ENCODE results near the gene PRKAR1B. TPM values are rescaled to one million over a fixed set of nuclear protein-coding genes. Genes with fewer than 3 reads are reported as not detected.

Gene PRKAR1B
- total RNA-seq, 2 experiments from 2014 or later, result 48.7 to 49.9 TPM

DNA sequence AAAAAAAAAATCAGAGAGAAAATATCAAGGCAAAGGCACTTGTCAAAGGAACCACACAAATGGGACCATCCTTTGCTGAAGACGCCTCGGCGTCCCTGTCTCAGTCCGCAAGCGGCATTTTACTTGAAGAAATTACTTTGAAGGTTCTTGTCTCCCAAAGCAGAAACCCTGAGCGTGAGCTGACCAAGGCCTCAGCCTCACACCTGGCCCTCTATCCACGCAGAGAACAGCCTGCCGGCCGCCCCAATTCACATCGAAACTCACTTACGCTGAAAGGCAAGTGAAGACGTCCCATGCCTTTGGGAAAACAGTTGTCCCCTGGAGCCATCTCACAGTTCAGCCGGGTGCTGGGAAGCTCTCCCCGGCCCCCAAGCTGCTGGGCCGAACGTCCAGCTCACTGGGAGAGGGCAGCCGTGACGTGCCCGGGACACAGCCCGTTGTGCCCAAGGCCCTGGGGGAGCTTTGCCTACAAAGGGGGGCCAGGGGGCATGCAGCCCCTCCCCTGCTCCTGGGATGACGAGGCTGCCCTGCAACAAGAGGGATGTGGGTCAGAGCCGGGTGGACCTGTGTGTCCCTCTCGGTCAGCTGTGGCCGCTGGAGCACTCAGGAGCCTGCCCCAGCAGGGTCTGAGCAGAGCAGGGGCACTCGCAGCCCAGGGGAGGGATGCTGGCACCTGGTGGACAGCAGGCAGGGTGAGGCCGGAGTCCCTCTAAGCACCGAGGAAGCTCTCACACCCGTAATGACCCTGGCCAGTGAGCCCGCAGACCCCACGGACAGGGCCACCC lies 157.8 kb downstream of the PRKAR1B start:
- no peaks in the 10 kb centered on the region for H3K27me3 Mint-ChIP-seq
- DNase-seq (no peak), ATAC-seq (no peak)
- CTCF ChIA-PET, result no interaction called here
- no peak overlapping the region for H3K4me3 Mint-ChIP-seq
- H3K27ac Mint-ChIP-seq, result no peak overlapping the region
- intact Hi-C loops (cut with micrococcal nuclease), result no loop called here
- H3K4me1 Mint-ChIP-seq (ENCODE audit: low read depth), result no peaks in the 10 kb centered on the region
- TF ChIP-seq, protein P1, sequence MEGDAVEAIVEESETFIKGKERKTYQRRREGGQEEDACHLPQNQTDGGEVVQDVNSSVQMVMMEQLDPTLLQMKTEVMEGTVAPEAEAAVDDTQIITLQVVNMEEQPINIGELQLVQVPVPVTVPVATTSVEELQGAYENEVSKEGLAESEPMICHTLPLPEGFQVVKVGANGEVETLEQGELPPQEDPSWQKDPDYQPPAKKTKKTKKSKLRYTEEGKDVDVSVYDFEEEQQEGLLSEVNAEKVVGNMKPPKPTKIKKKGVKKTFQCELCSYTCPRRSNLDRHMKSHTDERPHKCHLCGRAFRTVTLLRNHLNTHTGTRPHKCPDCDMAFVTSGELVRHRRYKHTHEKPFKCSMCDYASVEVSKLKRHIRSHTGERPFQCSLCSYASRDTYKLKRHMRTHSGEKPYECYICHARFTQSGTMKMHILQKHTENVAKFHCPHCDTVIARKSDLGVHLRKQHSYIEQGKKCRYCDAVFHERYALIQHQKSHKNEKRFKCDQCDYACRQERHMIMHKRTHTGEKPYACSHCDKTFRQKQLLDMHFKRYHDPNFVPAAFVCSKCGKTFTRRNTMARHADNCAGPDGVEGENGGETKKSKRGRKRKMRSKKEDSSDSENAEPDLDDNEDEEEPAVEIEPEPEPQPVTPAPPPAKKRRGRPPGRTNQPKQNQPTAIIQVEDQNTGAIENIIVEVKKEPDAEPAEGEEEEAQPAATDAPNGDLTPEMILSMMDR (IDR thresholded peaks at IDR 0.05), result no peak
- no peaks in the 10 kb centered on the region for H3K9me3 Mint-ChIP-seq
- POLR2A ChIA-PET, result no interaction called here
- H3K36me3 Mint-ChIP-seq (ENCODE audit: low read depth), result peaks cover 4% of the 10 kb centered on the region

DNA sequence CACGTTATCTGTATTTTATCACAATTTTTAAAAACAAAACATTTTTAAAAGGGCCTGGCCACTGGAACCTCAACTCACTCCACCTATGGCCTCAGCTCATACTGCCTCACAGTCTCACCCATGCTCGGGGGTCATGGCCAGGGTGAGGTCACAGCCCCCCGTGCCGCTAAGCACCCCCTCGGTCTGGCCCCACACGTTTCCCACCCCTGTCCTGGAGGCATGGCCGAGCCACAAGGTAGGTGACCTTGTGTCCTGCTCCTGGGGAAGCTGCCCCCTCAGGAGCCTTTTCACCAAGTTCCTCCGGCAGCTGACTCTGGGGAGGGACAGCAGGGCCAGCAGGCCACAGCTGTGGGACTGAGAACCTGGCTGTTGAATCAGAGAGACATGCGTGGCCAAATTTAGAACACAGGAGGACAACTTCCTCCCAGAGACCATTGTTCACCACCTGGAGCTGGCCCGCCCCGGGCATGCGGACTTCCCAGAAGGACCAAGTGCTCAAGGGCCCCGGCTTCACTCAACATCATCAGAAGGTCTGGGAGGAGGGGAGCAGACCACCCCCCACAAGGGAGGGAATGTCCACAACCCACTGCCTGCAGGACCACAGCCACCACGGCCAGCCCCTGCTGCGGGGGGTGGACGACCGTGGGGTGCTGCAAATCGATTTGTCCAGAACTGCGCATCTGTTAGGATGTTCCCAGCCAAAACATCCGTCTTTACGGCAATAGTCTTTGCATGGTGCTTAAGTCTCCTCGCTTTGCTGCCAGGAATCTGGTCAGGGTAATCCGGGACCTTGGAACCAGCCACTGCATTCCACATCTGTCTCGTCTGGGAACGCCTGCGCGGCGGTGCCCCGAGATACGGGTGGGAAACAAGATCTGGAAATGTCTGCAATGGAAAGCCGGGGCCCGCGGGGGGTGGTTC lies 158.8 kb downstream of the PRKAR1B start:
- DNase-seq (no peak), ATAC-seq (no peak)
- no peak overlapping the region for H3K27ac Mint-ChIP-seq
- H3K9me3 Mint-ChIP-seq, result no peaks in the 10 kb centered on the region
- intact Hi-C loops (cut with micrococcal nuclease), result no loop called here
- ChIA-PET CTCF (no interaction called here), POLR2A (no interaction called here)
- H3K4me1 Mint-ChIP-seq (ENCODE audit: low read depth), result peaks cover 2% of the 10 kb centered on the region
- TF ChIP-seq, protein P1 (IDR thresholded peaks at IDR 0.05), result no peak
- H3K4me3 Mint-ChIP-seq, result no peak overlapping the region
- no peaks in the 10 kb centered on the region for H3K27me3 Mint-ChIP-seq
- H3K36me3 Mint-ChIP-seq (ENCODE audit: low read depth), result peaks cover 2% of the 10 kb centered on the region

DNA sequence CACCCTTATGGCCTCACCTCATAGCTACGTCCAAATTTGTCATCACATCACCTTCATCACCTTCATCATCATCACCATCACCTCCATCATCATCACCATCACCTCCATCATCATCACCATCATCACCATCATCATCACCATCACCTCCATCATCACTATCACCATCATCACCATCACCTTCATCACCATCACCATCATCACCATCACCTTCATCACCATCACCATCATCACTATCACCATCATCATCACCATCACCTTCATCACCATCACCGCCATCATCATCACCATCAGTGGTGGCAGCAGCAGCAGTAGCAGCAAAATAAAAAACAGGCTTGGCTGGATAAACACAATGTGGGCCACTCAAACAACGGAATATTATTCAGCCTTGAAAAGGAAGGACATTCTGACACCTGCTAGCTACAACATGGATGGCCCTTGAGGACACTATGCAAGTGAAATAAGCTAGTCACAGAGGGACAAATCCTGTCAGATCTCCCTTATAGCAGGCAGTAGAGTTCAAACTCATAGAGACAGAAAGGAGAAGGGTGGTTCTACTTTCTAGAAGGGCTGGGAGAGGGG lies 159.7 kb downstream of the PRKAR1B start:
- intact Hi-C loops (cut with micrococcal nuclease), result no loop called here
- H3K4me1 Mint-ChIP-seq (ENCODE audit: low read depth), result peaks cover 6% of the 10 kb centered on the region
- ChIA-PET CTCF (no interaction called here), POLR2A (no interaction called here)
- TF ChIP-seq, protein P1 (IDR thresholded peaks at IDR 0.05), result no peak
- H3K36me3 Mint-ChIP-seq (ENCODE audit: low read depth), result peaks cover 5% of the 10 kb centered on the region
- H3K4me3 Mint-ChIP-seq, result no peak overlapping the region
- no peaks in the 10 kb centered on the region for H3K27me3 Mint-ChIP-seq
- H3K9me3 Mint-ChIP-seq, result no peaks in the 10 kb centered on the region
- ATAC-seq (no peak), DNase-seq (no peak)
- H3K27ac Mint-ChIP-seq, result no peak overlapping the region

DNA sequence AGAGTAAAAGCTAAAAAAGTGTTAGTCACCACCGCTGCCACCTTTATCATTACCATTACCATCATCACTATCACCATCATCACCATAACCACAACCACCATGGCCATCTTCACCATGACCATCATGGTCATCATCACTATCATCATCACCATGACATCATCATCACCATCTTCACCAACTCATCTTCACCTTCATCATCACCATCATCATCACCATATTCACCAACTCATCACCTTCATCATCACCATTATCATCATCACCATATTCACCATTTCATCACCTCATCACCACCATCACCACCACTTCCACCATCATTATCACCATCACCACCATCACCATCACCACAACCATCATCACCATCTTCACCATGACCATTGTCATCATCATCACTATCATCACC lies 161.0 kb downstream of the PRKAR1B start:
- H3K27ac Mint-ChIP-seq, result no peak overlapping the region
- ChIA-PET CTCF (no interaction called here), POLR2A (no interaction called here)
- TF ChIP-seq, protein P1 (IDR thresholded peaks at IDR 0.05), result no peak
- no peak for ATAC-seq
- DNase-seq, result no peak
- H3K9me3 Mint-ChIP-seq, result peaks cover 2% of the 10 kb centered on the region
- H3K27me3 Mint-ChIP-seq, result no peaks in the 10 kb centered on the region
- intact Hi-C loops (cut with micrococcal nuclease), result no loop called here
- H3K36me3 Mint-ChIP-seq (ENCODE audit: low read depth), result peaks cover 9% of the 10 kb centered on the region
- peaks cover 8% of the 10 kb centered on the region for H3K4me1 Mint-ChIP-seq (ENCODE audit: low read depth)
- no peak overlapping the region for H3K4me3 Mint-ChIP-seq
